Naive thymus-derived CD4-positive, alpha-beta T cell (primary cell): Measurements from ENCODE around the gene RPS25. TPM values are rescaled to one million over a fixed set of nuclear protein-coding genes. Genes with fewer than 3 reads are reported as not detected.
"Not testable (repeated sequence)": the region's sequence is repeated elsewhere in the genome, so short reads cannot be mapped to it uniquely, and the experiment has no call there.

Source experiments
- ATAC-seq: fragments of 150-1000 bp; cut with Tn5 transposase; 2 replicates; pipeline ENCODE4 v1.10.0; 2021; ENCODE audit warnings: mild to moderate bottlenecking, moderate library complexity
- CTCF ChIA-PET: fragments of 350-600 bp; sonication (Branson Sonifier 250); formaldehyde crosslinking; loops from one replicate; lab custom pipeline; 2021; ENCODE audit warnings: antibody characterized with exemption; lab: Charles Lee
- POLR2A ChIA-PET: fragments of 350-600 bp; sonication (Branson Sonifier 250); formaldehyde crosslinking; loops from one replicate; lab custom pipeline; 2021; ENCODE audit warnings: antibody characterized with exemption, inconsistent platforms; lab: Charles Lee
- DNase-seq, 9 donors: peaks; one replicate each; pipeline versions ENCODE4 v3.0.0 to v3.0.0-alpha.2; 2020 to 2022; ENCODE audit warnings: mixed read lengths in 1 of 9
- H3K27ac ChIP-seq: one replicate; pipeline ENCODE4 v1.7.0; 2013; ENCODE audit warnings: mild to moderate bottlenecking, low read depth, low read length, moderate library complexity
- H3K27me3 ChIP-seq, 2 donors: one replicate each; pipeline ENCODE4 v1.7.0; 2013; ENCODE audit warnings: low read length in 2 of 2, mild to moderate bottlenecking in 2 of 2, moderate library complexity in 2 of 2; ENCODE audit not compliant: control insufficient read depth in 2 of 2, insufficient read depth in 2 of 2
- H3K36me3 ChIP-seq, 3 experiments: 1 replicate in 2 of 3; 2 replicates in 1 of 3; pipeline ENCODE4 v1.7.0; 2013; ENCODE audit warnings: low read length in 3 of 3, mild to moderate bottlenecking in 3 of 3, moderate library complexity in 1 of 3; ENCODE audit not compliant: insufficient read depth in 3 of 3, control insufficient read depth in 2 of 3
- H3K4me1 ChIP-seq, 2 donors: one replicate each; pipeline ENCODE4 v1.7.0; 2013; ENCODE audit warnings: low read length in 2 of 2, mild to moderate bottlenecking in 2 of 2, moderate library complexity in 1 of 2; ENCODE audit not compliant: control insufficient read depth in 2 of 2, insufficient read depth in 2 of 2
- H3K4me3 ChIP-seq: 2 replicates; pipeline ENCODE4 v1.7.0; 2013; ENCODE audit warnings: mild to moderate bottlenecking, low read length
- H3K9me3 ChIP-seq, 3 experiments: 1 replicate in 2 of 3; 2 replicates in 1 of 3; pipeline ENCODE4 v1.7.0; 2013; ENCODE audit warnings: low read length in 3 of 3; ENCODE audit not compliant: control insufficient read depth in 2 of 3
- H3K27ac Mint-ChIP-seq, 9 donors: one replicate each; pipeline ENCODE4 v1.8.0; 2020 to 2022; ENCODE audit warnings: mixed read lengths in 9 of 9, mild to moderate bottlenecking in 8 of 9, moderate library complexity in 5 of 9, inconsistent platforms in 2 of 9
- H3K27me3 Mint-ChIP-seq, 5 donors: one replicate each; pipeline ENCODE4 v1.8.0; 2021 to 2022; ENCODE audit warnings: mixed read lengths in 5 of 5, mild to moderate bottlenecking in 1 of 5
- H3K36me3 Mint-ChIP-seq, 5 donors: one replicate each; pipeline ENCODE4 v1.8.0; 2020 to 2022; ENCODE audit warnings: mixed read lengths in 5 of 5, mild to moderate bottlenecking in 3 of 5, inconsistent platforms in 1 of 5
- H3K4me1 Mint-ChIP-seq, 7 donors: one replicate each; pipeline ENCODE4 v1.8.0; 2020 to 2022; ENCODE audit warnings: mixed read lengths in 7 of 7, mild to moderate bottlenecking in 3 of 7, inconsistent platforms in 1 of 7
- H3K4me3 Mint-ChIP-seq, 10 donors: one replicate each; pipeline ENCODE4 v1.8.0; 2020 to 2022; ENCODE audit warnings: mild to moderate bottlenecking in 10 of 10, mixed read lengths in 10 of 10, moderate library complexity in 6 of 10, inconsistent platforms in 2 of 10
- H3K9me3 Mint-ChIP-seq, 11 donors: one replicate each; pipeline ENCODE4 v1.8.0; 2020 to 2022; ENCODE audit warnings: mixed read lengths in 11 of 11, mild to moderate bottlenecking in 4 of 11, inconsistent platforms in 1 of 11, moderate library complexity in 1 of 11
- intact Hi-C, 2 donors: fragments of 100-400 bp; cut with micrococcal nuclease; formaldehyde crosslinking; loops; one replicate each; pipeline ENCODE4 v1.15.1; 2023
- polyA plus RNA-seq, 2 donors: library from polyadenylated mRNA; unstranded; fragments of 300-500 nt; fragmentation: Illumina TruSeq; gene quantifications; one replicate each; pipeline ENCODE4 v1.2.3, GENCODE V29; 2021
- total RNA-seq, 6 experiments: library from RNA in 5 of 6; stranded (reverse) in 5 of 6; gene quantifications; 1 replicate in 5 of 6; 2 replicates in 1 of 6; pipeline ENCODE4 v1.2.3 and lab custom pipeline; 2021 to 2026

Gene RPS25
- total and polyA plus RNA-seq, 7 experiments from 2014 or later: 1,535 to 6,094 (median 2,866) TPM

- Mint-ChIP-seq H3K27ac (peak within 1 kb of the TSS; percentile 87 to 98 (median 92)), H3K36me3 (peaks cover 0 to 30% (median 5%) of the 10 kb centered on the region in 5 donors), H3K9me3 (no peaks in the 10 kb centered on the region), H3K4me1 (peaks cover 26 to 45% (median 37%) of the 10 kb centered on the region in 7 donors), H3K27me3 (no peaks in the 10 kb centered on the region), H3K4me3 (peak within 1 kb of the TSS; percentile 87 to 99 (median 94))
- POLR2A ChIA-PET: interaction anchor here (0.6 to 7.1 kb wide), 28 partner anchors 18 to 693 kb away, joined by 3 to 69 read pairs (median 4); partner anchors contain the start of genes ARCN1, DDX6, DPAGT1 and HMBS
- CTCF ChIA-PET: interaction anchor here (1.2 kb wide), 2 partner anchors 21 to 89 kb away, joined by 3 to 4 read pairs; partner anchors contain the start of genes RPS25 and TRAPPC4
- peaks cover 0 to 29% (median 0%) of the 10 kb centered on the region in 3 experiments for H3K36me3 ChIP-seq
- ATAC-seq (peak; percentile 98), DNase-seq (peak; percentile 91 to 98 (median 94))
- H3K9me3 ChIP-seq: no peaks in the 10 kb centered on the region
- H3K27me3 ChIP-seq: no peaks in the 10 kb centered on the region
- H3K4me3 ChIP-seq: peak within 1 kb of the TSS; percentile 91
- H3K4me1 ChIP-seq: peaks cover 6 to 16% of the 10 kb centered on the region in 2 donors
- peak within 1 kb of the TSS; percentile 85 for H3K27ac ChIP-seq
- intact Hi-C loops: loop anchor here (1.0 to 5.0 kb wide), 18 partner anchors 20 to 561 kb away; partner anchors contain the start of genes ARCN1 (in 2 of the 2), DDX6 (in 2 of the 2), DPAGT1 (in 2 of the 2) and HYOU1 (in 2 of the 2)
These were observed 20.3 kb downstream of the RPS25 start, which contains the start of gene CENATAC for GRCh38 chr11:118997627-118998387. CENATAC (plus strand) TSS chr11:118998138; CDS start chr11:118998198, 60 bp downstream.

- Histone ChIP-seq H3K27ac (peak overlapping the region; percentile 85), H3K4me1 (peaks cover 6 to 16% of the 10 kb centered on the region in 2 donors), H3K36me3 (peaks cover 0 to 22% (median 0%) of the 10 kb centered on the region in 3 experiments), H3K9me3 (no peaks in the 10 kb centered on the region), H3K27me3 (no peaks in the 10 kb centered on the region), H3K4me3 (peak overlapping the region; percentile 91)
- Mint-ChIP-seq H3K27ac (peak overlapping the region; percentile 87 to 98 (median 92)), H3K9me3 (no peaks in the 10 kb centered on the region), H3K4me3 (peak overlapping the region; percentile 87 to 99 (median 94)), H3K36me3 (peaks cover 0 to 28% (median 5%) of the 10 kb centered on the region in 5 donors), H3K27me3 (no peaks in the 10 kb centered on the region), H3K4me1 (peaks cover 26 to 45% (median 37%) of the 10 kb centered on the region in 7 donors)
- ChIA-PET POLR2A (interaction anchor here (0.5 to 7.1 kb wide), 29 partner anchors 14 to 692 kb away, joined by 3 to 69 read pairs (median 4); partner anchors contain the start of genes ARCN1, DDX6, DPAGT1 and HMBS), CTCF (interaction anchor here (0.7 to 1.2 kb wide), 3 partner anchors 21 to 147 kb away, joined by 3 to 4 read pairs (median 3); partner anchors contain the start of genes RPS25 and TRAPPC4)
- intact Hi-C loops: loop anchor here (1.0 to 5.0 kb wide), 9 partner anchors 67 to 560 kb away; partner anchors contain the start of genes ARCN1 (in 1 of the 2), BCL9L (in 1 of the 2), DDX6 (in 1 of the 2) and DPAGT1 (in 1 of the 2)
- ATAC-seq (peak; percentile 19), DNase-seq (peak in 8 of 9 donors; percentile 17 to 59 (median 31))
These were observed 21.1 kb downstream of the RPS25 start for GRCh38 chr11:118996926-118997626.

- CTCF ChIA-PET, POLR2A ChIA-PET, H3K36me3 Mint-ChIP-seq, H3K27ac Mint-ChIP-seq, H3K4me3 ChIP-seq, intact Hi-C loops, H3K9me3 ChIP-seq, DNase-seq, H3K9me3 Mint-ChIP-seq, H3K4me1 ChIP-seq, H3K27ac ChIP-seq, H3K27me3 ChIP-seq, H3K4me3 Mint-ChIP-seq, ATAC-seq, H3K27me3 Mint-ChIP-seq, H3K36me3 ChIP-seq: not testable (repeated sequence)
- H3K4me1 Mint-ChIP-seq: peaks cover 2 to 17% (median 11%) of the 10 kb centered on the region in 7 donors
These were observed 26.6 kb downstream of the RPS25 start for GRCh38 chr11:118991486-118992038.

GRCh38 chr11:118988280-118988679, 29.9 kb downstream of the RPS25 start:
- Mint-ChIP-seq H3K27me3 (no peaks in the 10 kb centered on the region), H3K4me3 (no peak overlapping the region), H3K9me3 (no peaks in the 10 kb centered on the region), H3K4me1 (peaks cover 0 to 8% (median 4%) of the 10 kb centered on the region in 7 donors), H3K27ac (peak overlapping the region in 1 of 9 donors; percentile 67), H3K36me3 (peaks cover 0 to 1% (median 0%) of the 10 kb centered on the region in 5 donors)
- ChIA-PET CTCF (no interaction called here), POLR2A (interaction anchor here (0.6 to 1.0 kb wide), 2 partner anchors 10 to 14 kb away, joined by 3 read pairs; no protein-coding TSS in a partner anchor)
- Histone ChIP-seq H3K4me3 (no peak overlapping the region), H3K27ac (no peak overlapping the region), H3K4me1 (no peaks in the 10 kb centered on the region), H3K9me3 (no peaks in the 10 kb centered on the region), H3K36me3 (no peaks in the 10 kb centered on the region), H3K27me3 (no peaks in the 10 kb centered on the region)
- intact Hi-C loops: no loop called here
- ATAC-seq (no peak), DNase-seq (no peak)

GRCh38 chr11:118984825-118985224, 33.3 kb downstream of the RPS25 start:
- Mint-ChIP-seq H3K36me3 (no peaks in the 10 kb centered on the region), H3K4me1 (peaks cover 0 to 8% (median 4%) of the 10 kb centered on the region in 7 donors), H3K27ac (no peak overlapping the region), H3K27me3 (no peaks in the 10 kb centered on the region), H3K4me3 (no peak overlapping the region), H3K9me3 (no peaks in the 10 kb centered on the region)
- DNase-seq: no peak
- no peak for ATAC-seq
- no peak overlapping the region for H3K27ac ChIP-seq
- CTCF ChIA-PET: no interaction called here
- H3K4me1 ChIP-seq: no peaks in the 10 kb centered on the region
- POLR2A ChIA-PET: no interaction called here
- H3K27me3 ChIP-seq: no peaks in the 10 kb centered on the region
- no peaks in the 10 kb centered on the region for H3K9me3 ChIP-seq
- H3K36me3 ChIP-seq: no peaks in the 10 kb centered on the region
- H3K4me3 ChIP-seq: no peak overlapping the region
- intact Hi-C loops: no loop called here

- H3K36me3 ChIP-seq, DNase-seq, ATAC-seq, H3K4me3 ChIP-seq, H3K27me3 ChIP-seq, H3K4me3 Mint-ChIP-seq, CTCF ChIA-PET, intact Hi-C loops, H3K36me3 Mint-ChIP-seq, H3K4me1 Mint-ChIP-seq, H3K9me3 Mint-ChIP-seq, H3K27ac ChIP-seq, H3K4me1 ChIP-seq, H3K9me3 ChIP-seq, H3K27me3 Mint-ChIP-seq, POLR2A ChIA-PET: not testable (repeated sequence)
- H3K27ac Mint-ChIP-seq: peak overlapping the region in 1 of 9 donors; percentile 38
These were observed 33.8 kb downstream of the RPS25 start for GRCh38 chr11:118984337-118984736.
